Naive thymus-derived CD4-positive, alpha-beta T cell (primary cell): ENCODE results near the gene KBTBD3. TPM values are rescaled to one million over a fixed set of nuclear protein-coding genes. Genes with fewer than 3 reads are reported as not detected.

Experiments used
- ATAC-seq: fragments of 150-1000 bp; cut with Tn5 transposase; 2 replicates; pipeline ENCODE4 v1.10.0; 2021; ENCODE audit warnings: mild to moderate bottlenecking, moderate library complexity
- CTCF ChIA-PET: fragments of 350-600 bp; sonication (Branson Sonifier 250); formaldehyde crosslinking; loops from one replicate; lab custom pipeline; 2021; ENCODE audit warnings: antibody characterized with exemption; lab: Charles Lee
- POLR2A ChIA-PET: fragments of 350-600 bp; sonication (Branson Sonifier 250); formaldehyde crosslinking; loops from one replicate; lab custom pipeline; 2021; ENCODE audit warnings: antibody characterized with exemption, inconsistent platforms; lab: Charles Lee
- DNase-seq, 9 donors: peaks; one replicate each; pipeline versions ENCODE4 v3.0.0 to v3.0.0-alpha.2; 2020 to 2022; ENCODE audit warnings: mixed read lengths in 1 of 9
- H3K27ac ChIP-seq: one replicate; pipeline ENCODE4 v1.7.0; 2013; ENCODE audit warnings: mild to moderate bottlenecking, low read depth, low read length, moderate library complexity
- H3K27me3 ChIP-seq, 2 donors: one replicate each; pipeline ENCODE4 v1.7.0; 2013; ENCODE audit warnings: low read length in 2 of 2, mild to moderate bottlenecking in 2 of 2, moderate library complexity in 2 of 2; ENCODE audit not compliant: control insufficient read depth in 2 of 2, insufficient read depth in 2 of 2
- H3K36me3 ChIP-seq, 3 experiments: 1 replicate in 2 of 3; 2 replicates in 1 of 3; pipeline ENCODE4 v1.7.0; 2013; ENCODE audit warnings: low read length in 3 of 3, mild to moderate bottlenecking in 3 of 3, moderate library complexity in 1 of 3; ENCODE audit not compliant: insufficient read depth in 3 of 3, control insufficient read depth in 2 of 3
- H3K4me1 ChIP-seq, 2 donors: one replicate each; pipeline ENCODE4 v1.7.0; 2013; ENCODE audit warnings: low read length in 2 of 2, mild to moderate bottlenecking in 2 of 2, moderate library complexity in 1 of 2; ENCODE audit not compliant: control insufficient read depth in 2 of 2, insufficient read depth in 2 of 2
- H3K4me3 ChIP-seq: 2 replicates; pipeline ENCODE4 v1.7.0; 2013; ENCODE audit warnings: mild to moderate bottlenecking, low read length
- H3K9me3 ChIP-seq, 3 experiments: 1 replicate in 2 of 3; 2 replicates in 1 of 3; pipeline ENCODE4 v1.7.0; 2013; ENCODE audit warnings: low read length in 3 of 3; ENCODE audit not compliant: control insufficient read depth in 2 of 3
- H3K27ac Mint-ChIP-seq, 9 donors: one replicate each; pipeline ENCODE4 v1.8.0; 2020 to 2022; ENCODE audit warnings: mixed read lengths in 9 of 9, mild to moderate bottlenecking in 8 of 9, moderate library complexity in 5 of 9, inconsistent platforms in 2 of 9
- H3K27me3 Mint-ChIP-seq, 5 donors: one replicate each; pipeline ENCODE4 v1.8.0; 2021 to 2022; ENCODE audit warnings: mixed read lengths in 5 of 5, mild to moderate bottlenecking in 1 of 5
- H3K36me3 Mint-ChIP-seq, 5 donors: one replicate each; pipeline ENCODE4 v1.8.0; 2020 to 2022; ENCODE audit warnings: mixed read lengths in 5 of 5, mild to moderate bottlenecking in 3 of 5, inconsistent platforms in 1 of 5
- H3K4me1 Mint-ChIP-seq, 7 donors: one replicate each; pipeline ENCODE4 v1.8.0; 2020 to 2022; ENCODE audit warnings: mixed read lengths in 7 of 7, mild to moderate bottlenecking in 3 of 7, inconsistent platforms in 1 of 7
- H3K4me3 Mint-ChIP-seq, 10 donors: one replicate each; pipeline ENCODE4 v1.8.0; 2020 to 2022; ENCODE audit warnings: mild to moderate bottlenecking in 10 of 10, mixed read lengths in 10 of 10, moderate library complexity in 6 of 10, inconsistent platforms in 2 of 10
- H3K9me3 Mint-ChIP-seq, 11 donors: one replicate each; pipeline ENCODE4 v1.8.0; 2020 to 2022; ENCODE audit warnings: mixed read lengths in 11 of 11, mild to moderate bottlenecking in 4 of 11, inconsistent platforms in 1 of 11, moderate library complexity in 1 of 11
- intact Hi-C, 2 donors: fragments of 100-400 bp; cut with micrococcal nuclease; formaldehyde crosslinking; loops; one replicate each; pipeline ENCODE4 v1.15.1; 2023
- polyA plus RNA-seq, 2 donors: library from polyadenylated mRNA; unstranded; fragments of 300-500 nt; fragmentation: Illumina TruSeq; gene quantifications; one replicate each; pipeline ENCODE4 v1.2.3, GENCODE V29; 2021
- total RNA-seq, 6 experiments: library from RNA in 5 of 6; stranded (reverse) in 5 of 6; gene quantifications; 1 replicate in 5 of 6; 2 replicates in 1 of 6; pipeline ENCODE4 v1.2.3 and lab custom pipeline; 2021 to 2026

Gene KBTBD3
- total and polyA plus RNA-seq, 7 experiments from 2014 or later = 3.4 to 16.6 (median 6.7) TPM

DNA sequence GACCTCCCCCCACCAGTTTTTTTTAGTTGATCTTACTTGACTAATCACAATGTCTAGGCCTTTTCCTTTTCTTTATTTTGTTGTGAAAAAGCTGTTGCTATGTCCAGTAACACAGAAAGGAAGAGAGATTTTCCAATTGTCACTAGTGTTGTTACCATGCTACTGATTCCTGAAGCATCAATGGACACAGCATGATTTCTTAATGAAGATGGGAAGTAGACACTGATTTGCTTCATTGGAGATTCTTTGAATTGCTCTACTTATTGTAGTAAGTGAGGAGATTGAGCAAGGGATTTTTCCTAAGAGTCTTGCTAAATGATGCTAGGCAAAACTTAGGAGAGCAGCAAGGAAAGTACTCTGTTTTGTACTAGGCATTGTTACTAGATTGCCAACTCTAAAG, 4.9 kb upstream of the KBTBD3 start:
- ChIA-PET CTCF (no interaction called here), POLR2A (interaction anchor here (0.5 kb wide), 1 partner anchor 1388 kb away, joined by 3 read pairs; no protein-coding TSS in a partner anchor)
- peak overlapping the region in 2 of 9 donors; percentile 22 to 23 for H3K27ac Mint-ChIP-seq
- no peaks in the 10 kb centered on the region for H3K9me3 Mint-ChIP-seq
- H3K36me3 Mint-ChIP-seq = peaks cover 0 to 30% (median 13%) of the 10 kb centered on the region in 5 donors
- Histone ChIP-seq H3K36me3 (peaks cover 0 to 22% (median 11%) of the 10 kb centered on the region in 3 experiments), H3K9me3 (no peaks in the 10 kb centered on the region), H3K4me1 (peaks cover 24 to 28% of the 10 kb centered on the region in 2 donors), H3K27me3 (no peaks in the 10 kb centered on the region), H3K27ac (no peak overlapping the region), H3K4me3 (no peak overlapping the region)
- H3K27me3 Mint-ChIP-seq = no peaks in the 10 kb centered on the region
- peak overlapping the region in 6 of 10 donors; percentile 8 to 72 (median 52) for H3K4me3 Mint-ChIP-seq
- peaks cover 47 to 89% (median 76%) of the 10 kb centered on the region in 7 donors for H3K4me1 Mint-ChIP-seq
- ATAC-seq (no peak), DNase-seq (no peak)
- intact Hi-C loops = no loop called here

DNA sequence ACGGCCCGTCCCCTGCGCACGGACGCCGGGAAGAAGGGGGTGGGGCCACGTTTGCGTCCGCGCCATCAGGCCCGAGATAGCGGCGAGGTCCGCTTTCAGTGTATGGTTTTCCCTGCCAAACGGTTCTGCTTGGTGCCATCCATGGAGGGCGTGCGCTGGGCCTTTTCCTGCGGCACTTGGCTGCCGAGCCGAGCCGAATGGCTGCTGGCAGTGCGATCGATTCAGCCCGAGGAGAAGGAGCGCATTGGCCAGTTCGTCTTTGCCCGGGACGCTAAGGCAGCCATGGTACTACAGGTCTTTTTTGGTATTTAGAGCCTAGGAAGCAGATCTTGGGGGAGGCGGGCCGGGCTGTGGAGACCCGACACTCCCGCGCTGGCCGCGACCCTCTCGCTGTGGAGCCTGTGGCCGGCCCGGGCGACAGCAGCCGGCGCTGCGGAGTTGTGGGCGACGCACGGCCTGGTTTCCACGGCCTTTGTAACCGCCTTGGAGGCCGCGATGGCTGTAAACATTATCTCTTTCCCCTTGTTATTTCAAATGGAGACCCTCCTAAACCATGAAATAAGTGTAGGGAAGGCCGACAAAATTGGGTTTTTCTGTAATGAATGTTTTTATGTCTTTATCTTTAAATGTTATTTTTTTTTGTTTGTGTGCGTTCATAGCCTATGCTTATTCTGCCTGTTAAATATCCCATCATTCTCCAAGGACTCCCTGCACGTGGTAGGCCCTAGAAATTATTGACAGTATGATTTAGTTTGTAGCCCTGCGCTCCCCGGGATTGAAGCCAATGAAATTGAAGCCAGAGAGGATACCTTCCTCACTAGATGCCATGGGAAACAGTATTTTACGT, 685 bp upstream of the KBTBD3 start, which contains the start of gene AASDHPPT:
Gene AASDHPPT (plus strand): TSS at position 54 of the 847 bp plus-strand sequence. CDS start 49 bp downstream, at position 103.
- Mint-ChIP-seq H3K27me3 (no peaks in the 10 kb centered on the region), H3K9me3 (no peaks in the 10 kb centered on the region), H3K27ac (peak within 1 kb of the TSS; percentile 91 to 99 (median 98)), H3K36me3 (peaks cover 5 to 25% (median 13%) of the 10 kb centered on the region in 5 donors), H3K4me3 (peak within 1 kb of the TSS; percentile 95 to 100 (median 98)), H3K4me1 (peaks cover 36 to 82% (median 74%) of the 10 kb centered on the region in 7 donors)
- H3K27me3 ChIP-seq = no peaks in the 10 kb centered on the region
- ChIA-PET CTCF (interaction anchor here (0.9 kb wide), 1 partner anchor 15 kb away, joined by 3 read pairs; no protein-coding TSS in a partner anchor), POLR2A (interaction anchor here (0.9 to 1.3 kb wide), 2 partner anchors 55 to 63 kb away, joined by 4 to 5 read pairs; no protein-coding TSS in a partner anchor)
- peak; percentile 31 for ATAC-seq
- peak within 1 kb of the TSS; percentile 85 for H3K4me3 ChIP-seq
- H3K4me1 ChIP-seq = peaks cover 29 to 41% of the 10 kb centered on the region in 2 donors
- H3K36me3 ChIP-seq = peaks cover 0 to 26% (median 11%) of the 10 kb centered on the region in 3 experiments
- intact Hi-C loops = loop anchor here (1.0 to 10.0 kb wide), 12 partner anchors 7 to 1931 kb away; partner anchors contain the start of genes ALKBH8 (in 2 of the 2), CARD16 (in 2 of the 2), CWF19L2 (in 2 of the 2) and MSANTD4 (in 2 of the 2)
- H3K27ac ChIP-seq = peak within 1 kb of the TSS; percentile 91
- H3K9me3 ChIP-seq = no peaks in the 10 kb centered on the region
- DNase-seq = peak in 1 of 9 donors; percentile 10

DNA sequence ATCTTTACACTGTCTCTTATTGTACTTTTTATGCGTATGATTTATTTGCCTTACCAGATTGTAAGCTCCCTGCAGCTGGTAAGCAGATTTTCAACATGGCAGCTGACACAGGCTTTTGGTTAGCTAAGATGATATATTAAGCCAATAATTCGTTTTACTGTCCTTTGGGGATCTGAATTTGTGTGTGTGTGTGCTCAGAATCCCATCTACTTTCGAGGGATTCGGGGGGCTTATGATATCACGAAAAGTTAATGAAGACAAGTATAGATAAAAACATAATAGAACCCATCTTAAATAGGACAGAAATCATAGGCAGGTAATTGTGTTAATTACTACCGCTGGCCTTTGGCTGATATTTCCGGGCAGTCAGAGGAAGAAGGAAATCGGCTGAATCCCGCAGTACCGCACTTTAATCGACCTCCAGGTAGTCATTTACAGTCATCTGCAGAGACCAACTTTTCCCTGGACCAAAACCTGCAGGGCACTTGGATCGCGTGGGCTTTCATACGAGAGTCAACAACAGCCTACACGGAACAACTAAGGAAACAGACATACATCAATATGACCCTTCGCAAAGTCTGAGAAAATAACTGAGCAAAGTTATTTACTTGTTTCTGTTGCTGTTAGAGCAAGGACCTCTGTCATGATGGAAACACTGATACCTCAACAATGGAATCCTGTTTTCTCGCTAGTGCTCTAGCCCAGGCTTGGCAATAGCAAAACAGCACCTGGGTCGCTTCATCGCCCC, 802 bp downstream of the KBTBD3 start:
- ATAC-seq (no peak), DNase-seq (peak in 1 of 9 donors; percentile 9)
- Histone ChIP-seq H3K36me3 (peaks cover 0 to 18% (median 3%) of the 10 kb centered on the region in 3 experiments), H3K4me3 (peak overlapping the region; percentile 85), H3K27ac (peak overlapping the region; percentile 91), H3K9me3 (no peaks in the 10 kb centered on the region), H3K4me1 (peaks cover 29 to 34% of the 10 kb centered on the region in 2 donors), H3K27me3 (no peaks in the 10 kb centered on the region)
- peaks cover 5 to 20% (median 9%) of the 10 kb centered on the region in 5 donors for H3K36me3 Mint-ChIP-seq
- H3K9me3 Mint-ChIP-seq = no peaks in the 10 kb centered on the region
- ChIA-PET CTCF (interaction anchor here (0.9 to 1.1 kb wide), 2 partner anchors 10 to 14 kb away, joined by 3 to 5 read pairs; no protein-coding TSS in a partner anchor), POLR2A (interaction anchor here (0.9 to 1.3 kb wide), 2 partner anchors 54 to 61 kb away, joined by 4 to 5 read pairs; no protein-coding TSS in a partner anchor)
- no peaks in the 10 kb centered on the region for H3K27me3 Mint-ChIP-seq
- intact Hi-C loops = loop anchor here (2.0 to 10.0 kb wide), 7 partner anchors 1032 to 1932 kb away; partner anchors contain the start of genes ALKBH8 (in 2 of the 2), CARD16 (in 2 of the 2), CUL5 (in 1 of the 2) and CWF19L2 (in 1 of the 2)
- H3K4me1 Mint-ChIP-seq = peaks cover 30 to 72% (median 63%) of the 10 kb centered on the region in 7 donors
- H3K4me3 Mint-ChIP-seq = peak overlapping the region; percentile 95 to 100 (median 98)
- H3K27ac Mint-ChIP-seq = peak overlapping the region; percentile 91 to 99 (median 98)

DNA sequence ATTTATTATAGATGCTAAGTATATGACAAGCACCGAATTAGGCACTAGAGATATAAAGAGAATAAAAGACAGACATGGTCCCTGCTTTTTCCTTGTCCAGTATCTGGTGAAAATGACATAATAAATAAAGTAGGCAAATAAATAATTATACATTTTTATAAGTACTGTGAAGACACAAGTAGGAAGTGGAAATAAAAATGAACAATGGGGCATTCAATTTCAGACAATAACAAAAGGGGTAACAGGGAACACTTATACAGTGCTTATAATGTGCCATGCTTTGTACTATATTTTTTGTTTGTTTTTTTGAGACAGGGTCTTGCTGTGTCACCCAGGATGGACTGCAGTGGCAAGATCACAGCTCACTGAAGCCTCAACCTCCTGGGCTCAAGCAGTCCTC, 4.3 kb downstream of the KBTBD3 start:
- H3K27ac ChIP-seq = no peak overlapping the region
- Mint-ChIP-seq H3K27ac (no peak overlapping the region), H3K4me1 (peaks cover 11 to 53% (median 38%) of the 10 kb centered on the region in 7 donors), H3K27me3 (no peaks in the 10 kb centered on the region), H3K4me3 (no peak overlapping the region), H3K9me3 (no peaks in the 10 kb centered on the region), H3K36me3 (peaks cover 4 to 23% (median 10%) of the 10 kb centered on the region in 5 donors)
- intact Hi-C loops = loop anchor here (10.0 kb wide), 2 partner anchors 1028 to 1492 kb away; partner anchors contain the start of genes CARD16 (in 2 of the 2) and ALKBH8 (in 1 of the 2)
- no peaks in the 10 kb centered on the region for H3K27me3 ChIP-seq
- no peak for ATAC-seq
- H3K4me1 ChIP-seq = peaks cover 11 to 13% of the 10 kb centered on the region in 2 donors
- ChIA-PET CTCF (no interaction called here), POLR2A (no interaction called here)
- H3K9me3 ChIP-seq = no peaks in the 10 kb centered on the region
- peaks cover 0 to 8% (median 0%) of the 10 kb centered on the region in 3 experiments for H3K36me3 ChIP-seq
- no peak overlapping the region for H3K4me3 ChIP-seq
- DNase-seq = no peak

DNA sequence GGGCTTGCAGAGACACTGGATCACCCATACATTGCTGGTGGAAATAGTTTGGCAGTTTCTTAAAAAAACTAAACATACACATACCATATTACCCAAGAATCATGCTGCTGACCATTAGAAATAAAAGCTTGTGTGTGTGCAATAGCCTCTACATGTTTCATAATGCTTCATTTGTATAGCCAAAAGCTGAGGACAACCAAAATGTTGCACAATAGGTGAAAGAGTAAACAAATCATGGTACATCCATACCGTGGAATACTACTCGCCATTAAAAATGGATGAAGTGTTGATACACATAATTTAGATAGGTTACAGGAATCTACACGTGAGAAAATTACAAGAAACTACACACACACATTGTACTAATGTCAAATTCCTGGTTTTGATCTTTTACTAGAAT, 6.5 kb downstream of the KBTBD3 start:
- H3K9me3 ChIP-seq = no peaks in the 10 kb centered on the region
- ChIA-PET CTCF (interaction anchor here (0.5 to 1.7 kb wide), 2 partner anchors 14 to 1823 kb away, joined by 4 read pairs; no protein-coding TSS in a partner anchor), POLR2A (no interaction called here)
- Mint-ChIP-seq H3K36me3 (peaks cover 5 to 33% (median 14%) of the 10 kb centered on the region in 5 donors), H3K27ac (no peak overlapping the region), H3K27me3 (no peaks in the 10 kb centered on the region), H3K9me3 (no peaks in the 10 kb centered on the region), H3K4me3 (no peak overlapping the region), H3K4me1 (peaks cover 11 to 42% (median 29%) of the 10 kb centered on the region in 7 donors)
- H3K27ac ChIP-seq = no peak overlapping the region
- H3K36me3 ChIP-seq = no peaks in the 10 kb centered on the region
- no peak for DNase-seq
- H3K27me3 ChIP-seq = no peaks in the 10 kb centered on the region
- H3K4me1 ChIP-seq = peaks cover 1 to 3% of the 10 kb centered on the region in 2 donors
- intact Hi-C loops = loop anchor here (10.0 kb wide), 2 partner anchors 1026 to 1494 kb away; partner anchors contain the start of genes CARD16 (in 2 of the 2) and ALKBH8 (in 1 of the 2)
- no peak for ATAC-seq
- H3K4me3 ChIP-seq = no peak overlapping the region
